CD4-positive, alpha-beta memory T cell (primary cell): ENCODE data around the gene RGS1. TPM values are rescaled to one million over a fixed set of nuclear protein-coding genes. Genes with fewer than 3 reads are reported as not detected.

Experiments used
- CTCF ChIA-PET: fragments of 350-600 bp; sonication (Branson Sonifier 250); formaldehyde crosslinking; loops from one replicate; lab custom pipeline; 2021; ENCODE audit warnings: inconsistent platforms; ENCODE audit not compliant: partially characterized antibody; lab: Charles Lee
- POLR2A ChIA-PET: fragments of 350-600 bp; sonication (Branson Sonifier 250); formaldehyde crosslinking; loops from one replicate; lab custom pipeline; 2021; ENCODE audit not compliant: partially characterized antibody; lab: Charles Lee
- DNase-seq, 5 donors: peaks; one replicate each; pipeline versions ENCODE4 v3.0.0 to v3.0.0-alpha.2; 2020 to 2022; ENCODE audit warnings: mixed read lengths in 1 of 5
- H3K27ac ChIP-seq: one replicate; pipeline ENCODE4 v1.7.0; 2013; ENCODE audit warnings: low read depth, low read length
- H3K27me3 ChIP-seq: 2 replicates; pipeline ENCODE4 v1.7.0; 2013; ENCODE audit warnings: mild to moderate bottlenecking, low read length, moderate library complexity; ENCODE audit not compliant: insufficient read depth
- H3K36me3 ChIP-seq: 2 replicates; pipeline ENCODE4 v1.7.0; 2013; ENCODE audit warnings: mild to moderate bottlenecking, low read length, moderate library complexity; ENCODE audit not compliant: insufficient read depth
- H3K4me1 ChIP-seq: 2 replicates; pipeline ENCODE4 v1.7.0; 2013; ENCODE audit warnings: mild to moderate bottlenecking, low read length, moderate library complexity; ENCODE audit not compliant: insufficient read depth
- H3K4me3 ChIP-seq, 2 donors: one replicate each; pipeline ENCODE4 v1.7.0; 2013; ENCODE audit warnings: low read length in 2 of 2, mild to moderate bottlenecking in 1 of 2
- H3K9me3 ChIP-seq, 2 donors: one replicate each; pipeline ENCODE4 v1.7.0; 2013; ENCODE audit warnings: low read length in 2 of 2, control low read depth in 1 of 2; ENCODE audit not compliant: control insufficient read depth in 1 of 2
- H3K27ac Mint-ChIP-seq, 7 donors: one replicate each; pipeline ENCODE4 v1.8.0; 2020 to 2021; ENCODE audit warnings: mixed read lengths in 7 of 7, mild to moderate bottlenecking in 6 of 7, inconsistent platforms in 3 of 7, moderate library complexity in 3 of 7
- H3K27me3 Mint-ChIP-seq, 2 donors: one replicate each; pipeline ENCODE4 v1.8.0; 2020 to 2021; ENCODE audit warnings: mixed read lengths in 2 of 2
- H3K36me3 Mint-ChIP-seq, 2 donors: one replicate each; pipeline ENCODE4 v1.8.0; 2020 to 2021; ENCODE audit warnings: mixed read lengths in 2 of 2, inconsistent platforms in 1 of 2, mild to moderate bottlenecking in 1 of 2
- H3K4me1 Mint-ChIP-seq, 4 donors: one replicate each; pipeline ENCODE4 v1.8.0; 2020 to 2021; ENCODE audit warnings: mixed read lengths in 4 of 4, mild to moderate bottlenecking in 1 of 4
- H3K4me3 Mint-ChIP-seq, 8 donors: one replicate each; pipeline ENCODE4 v1.8.0; 2020 to 2021; ENCODE audit warnings: mixed read lengths in 8 of 8, mild to moderate bottlenecking in 7 of 8, moderate library complexity in 6 of 8, inconsistent platforms in 3 of 8
- H3K9me3 Mint-ChIP-seq, 8 donors: one replicate each; pipeline ENCODE4 v1.8.0; 2020 to 2021; ENCODE audit warnings: mixed read lengths in 8 of 8, mild to moderate bottlenecking in 5 of 8, inconsistent platforms in 3 of 8, moderate library complexity in 1 of 8
- intact Hi-C: fragments of 100-400 bp; cut with micrococcal nuclease; formaldehyde crosslinking; loops from one replicate; pipeline ENCODE4 v1.15.1; 2023
- polyA plus RNA-seq, 2 donors: library from polyadenylated mRNA; unstranded; fragments of 300-500 nt; fragmentation: Illumina TruSeq; gene quantifications; one replicate each; pipeline ENCODE4 v1.2.3, GENCODE V29; 2021
- total RNA-seq, 2 experiments: library from RNA; stranded (reverse); gene quantifications; one replicate each; pipeline ENCODE4 v1.2.3, GENCODE V29; 2021

Gene RGS1
- total and polyA plus RNA-seq, 4 experiments from 2014 or later: 9.9 to 120 (median 14.8) TPM

DNA sequence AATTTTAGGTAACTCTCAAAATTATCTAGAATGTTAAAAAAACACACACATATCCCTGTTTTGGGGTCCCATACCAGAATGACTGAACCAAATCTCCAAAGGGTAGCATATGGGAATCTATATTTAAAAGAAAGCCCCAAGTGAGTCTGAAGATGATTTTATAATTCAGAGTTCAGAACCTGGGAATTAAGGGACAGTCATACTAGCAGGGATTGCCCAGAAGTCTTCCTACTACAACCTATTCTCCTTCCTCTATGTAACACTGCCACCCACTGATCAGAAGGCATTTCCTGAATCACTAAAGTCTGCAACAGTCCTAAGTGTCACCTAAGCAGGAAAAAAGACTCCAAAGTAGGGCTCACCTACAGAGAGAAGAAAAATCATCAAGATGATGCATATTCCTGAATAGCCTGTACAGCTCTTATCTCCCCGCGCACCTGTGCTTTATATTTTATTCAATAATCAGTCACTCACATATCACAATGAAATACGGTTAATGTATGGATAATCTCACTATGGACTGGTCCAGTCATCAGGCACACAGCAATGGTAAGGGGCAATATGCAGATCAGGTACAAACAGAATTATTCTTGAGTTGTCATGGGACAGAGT is 4.9 kb downstream of the RGS1 start:
- no peaks in the 10 kb centered on the region for H3K9me3 Mint-ChIP-seq
- H3K27me3 ChIP-seq: no peaks in the 10 kb centered on the region
- peaks cover 28 to 45% (median 35%) of the 10 kb centered on the region in 4 donors for H3K4me1 Mint-ChIP-seq
- intact Hi-C loops: loop anchor here (1.0 kb wide), 4 partner anchors 30 to 103 kb away; no protein-coding TSS in a partner anchor
- peaks cover 0 to 2% of the 10 kb centered on the region in 2 donors for H3K27me3 Mint-ChIP-seq
- POLR2A ChIA-PET: interaction anchor here (1.8 to 3.6 kb wide), 2 partner anchors 103 to 106 kb away, joined by 6 to 13 read pairs; no protein-coding TSS in a partner anchor
- H3K36me3 Mint-ChIP-seq: peaks cover 0 to 10% of the 10 kb centered on the region in 2 donors
- peaks cover 46% of the 10 kb centered on the region for H3K4me1 ChIP-seq
- peak in 4 of 5 donors; percentile 29 to 51 (median 42) for DNase-seq
- no peak overlapping the region for H3K4me3 ChIP-seq
- H3K4me3 Mint-ChIP-seq: no peak overlapping the region
- H3K36me3 ChIP-seq: no peaks in the 10 kb centered on the region
- CTCF ChIA-PET: interaction anchor here (1.0 to 13.5 kb wide), 13 partner anchors 12 to 134 kb away, joined by 3 to 221 read pairs (median 8); no protein-coding TSS in a partner anchor
- H3K9me3 ChIP-seq: no peaks in the 10 kb centered on the region
- no peak overlapping the region for H3K27ac ChIP-seq
- H3K27ac Mint-ChIP-seq: peak overlapping the region in 2 of 7 donors; percentile 8 to 23

DNA sequence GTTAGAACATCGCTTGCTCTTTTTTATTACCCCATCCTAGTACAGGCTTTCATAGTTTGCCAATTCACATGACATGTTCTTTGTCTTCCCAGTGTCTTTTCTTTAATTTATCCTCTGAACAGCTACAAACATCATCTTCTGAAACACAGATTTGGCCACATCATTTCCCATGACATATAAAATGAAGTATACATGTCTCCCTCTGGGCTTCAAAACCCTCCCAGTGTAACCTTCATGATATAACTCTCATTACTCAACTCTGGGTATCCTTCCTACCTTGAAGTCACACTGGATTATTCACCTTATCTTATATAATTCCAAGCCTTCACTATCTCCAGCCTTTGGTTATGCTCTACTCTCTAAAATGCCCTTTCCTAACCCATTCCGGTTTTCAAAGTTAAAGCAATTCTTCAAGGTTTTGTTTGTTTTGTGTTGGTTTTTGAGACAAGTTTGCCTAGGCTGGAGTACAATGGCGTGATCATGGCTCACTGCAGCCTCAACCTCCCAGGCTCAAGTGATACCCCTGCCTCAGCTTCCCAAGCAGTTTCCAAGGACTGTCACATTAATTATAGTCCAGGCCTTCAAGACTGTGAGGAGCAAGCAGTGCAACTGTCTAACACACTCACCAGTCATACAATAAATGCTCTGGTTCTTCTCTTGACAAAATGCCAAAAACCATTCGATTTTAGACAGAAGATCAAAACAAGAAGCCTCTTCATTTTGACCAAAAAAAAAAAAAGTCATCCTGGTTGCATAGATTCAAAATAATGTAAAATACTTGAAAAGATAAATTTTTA is 5.8 kb downstream of the RGS1 start:
- intact Hi-C loops: no loop called here
- Histone ChIP-seq H3K9me3 (no peaks in the 10 kb centered on the region), H3K36me3 (no peaks in the 10 kb centered on the region), H3K27ac (no peak overlapping the region), H3K27me3 (no peaks in the 10 kb centered on the region), H3K4me3 (no peak overlapping the region), H3K4me1 (peaks cover 37% of the 10 kb centered on the region)
- peak overlapping the region in 1 of 8 donors; percentile 53 for H3K4me3 Mint-ChIP-seq
- ChIA-PET CTCF (interaction anchor here (0.8 to 13.5 kb wide), 10 partner anchors 9 to 106 kb away, joined by 3 to 221 read pairs (median 7); no protein-coding TSS in a partner anchor), POLR2A (no interaction called here)
- H3K4me1 Mint-ChIP-seq: peaks cover 24 to 36% (median 30%) of the 10 kb centered on the region in 4 donors
- H3K9me3 Mint-ChIP-seq: no peaks in the 10 kb centered on the region
- H3K27ac Mint-ChIP-seq: peak overlapping the region in 3 of 7 donors; percentile 3 to 31 (median 11)
- H3K27me3 Mint-ChIP-seq: no peaks in the 10 kb centered on the region
- H3K36me3 Mint-ChIP-seq: peaks cover 0 to 6% of the 10 kb centered on the region in 2 donors
- DNase-seq: no peak

DNA sequence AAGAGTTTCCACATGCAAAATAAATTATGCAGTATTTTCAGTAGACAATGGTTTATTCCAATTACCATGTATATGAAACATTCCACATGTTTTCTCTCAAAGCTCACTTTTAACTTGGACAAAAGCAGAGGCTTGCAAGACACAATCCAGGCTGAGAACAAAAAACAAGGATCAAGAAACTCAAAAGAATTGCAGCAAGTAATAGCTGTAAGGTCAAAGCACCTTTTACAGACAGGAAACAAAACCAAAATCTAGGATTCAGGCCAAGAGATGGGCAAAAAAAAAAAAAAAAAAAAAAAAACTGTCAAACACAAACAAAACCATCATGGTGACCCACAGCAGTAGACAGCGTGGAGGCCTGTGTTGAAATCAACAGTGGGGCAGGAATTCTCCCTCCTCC is 9.3 kb downstream of the RGS1 start:
- no peaks in the 10 kb centered on the region for H3K27me3 ChIP-seq
- Mint-ChIP-seq H3K4me3 (no peak overlapping the region), H3K27me3 (no peaks in the 10 kb centered on the region), H3K9me3 (no peaks in the 10 kb centered on the region), H3K27ac (no peak overlapping the region), H3K4me1 (peaks cover 0 to 6% (median 3%) of the 10 kb centered on the region in 4 donors), H3K36me3 (no peaks in the 10 kb centered on the region)
- POLR2A ChIA-PET: no interaction called here
- no peak overlapping the region for H3K4me3 ChIP-seq
- DNase-seq: no peak
- intact Hi-C loops: no loop called here
- no peaks in the 10 kb centered on the region for H3K36me3 ChIP-seq
- H3K9me3 ChIP-seq: no peaks in the 10 kb centered on the region
- H3K27ac ChIP-seq: no peak overlapping the region
- H3K4me1 ChIP-seq: peaks cover 3% of the 10 kb centered on the region
- CTCF ChIA-PET: interaction anchor here (13.5 kb wide), 1 partner anchor 110 kb away, joined by 221 read pairs; no protein-coding TSS in a partner anchor

DNA sequence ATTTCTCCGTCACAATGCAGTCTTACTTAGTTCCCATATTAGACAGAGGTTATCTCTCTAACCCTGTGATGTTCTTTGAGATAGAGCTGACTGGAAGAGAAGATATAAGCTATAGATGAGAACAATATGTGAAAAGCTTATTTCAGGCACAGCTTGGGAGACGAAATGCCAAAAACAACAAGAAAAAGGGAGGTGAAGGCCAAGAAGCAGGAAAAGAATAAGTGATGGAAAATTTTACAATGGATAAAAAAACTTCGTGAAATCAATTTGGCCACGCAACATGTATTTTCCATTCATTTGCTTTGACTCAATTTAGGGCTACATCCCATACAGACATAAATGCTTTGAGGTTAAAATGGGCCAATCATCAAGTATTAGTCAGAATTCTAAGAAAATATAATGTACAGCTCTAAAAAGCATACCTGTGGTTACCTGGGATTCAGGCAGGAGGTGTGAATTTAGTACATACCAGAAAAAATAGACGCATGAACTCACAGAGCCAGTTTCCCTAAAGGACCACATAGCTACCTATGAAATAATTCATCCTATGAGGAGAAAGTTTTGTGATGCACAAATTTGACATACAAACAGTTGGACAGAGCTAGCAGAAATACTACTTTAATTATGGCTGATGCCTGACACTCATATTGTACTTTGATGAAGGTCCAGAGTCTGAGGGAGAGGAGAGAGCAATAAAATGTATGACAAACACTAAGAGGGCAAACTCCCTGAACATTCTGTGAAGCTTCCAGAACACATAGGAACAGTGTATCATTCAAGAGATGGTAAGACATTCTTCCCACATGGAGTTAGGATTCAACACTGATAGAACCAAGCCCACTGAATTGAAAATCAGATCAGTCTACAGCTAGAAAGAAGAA is 12.1 kb downstream of the RGS1 start:
- no peak for DNase-seq
- ChIA-PET CTCF (interaction anchor here (1.0 to 13.5 kb wide), 2 partner anchors 44 to 113 kb away, joined by 3 to 221 read pairs; no protein-coding TSS in a partner anchor), POLR2A (no interaction called here)
- Histone ChIP-seq H3K9me3 (no peaks in the 10 kb centered on the region), H3K4me3 (no peak overlapping the region), H3K27ac (no peak overlapping the region), H3K36me3 (no peaks in the 10 kb centered on the region), H3K4me1 (no peaks in the 10 kb centered on the region), H3K27me3 (no peaks in the 10 kb centered on the region)
- H3K36me3 Mint-ChIP-seq: no peaks in the 10 kb centered on the region
- H3K9me3 Mint-ChIP-seq: no peaks in the 10 kb centered on the region
- H3K27ac Mint-ChIP-seq: no peak overlapping the region
- no peaks in the 10 kb centered on the region for H3K4me1 Mint-ChIP-seq
- no peak overlapping the region for H3K4me3 Mint-ChIP-seq
- intact Hi-C loops: no loop called here
- H3K27me3 Mint-ChIP-seq: peaks cover 2 to 4% of the 10 kb centered on the region in 2 donors

DNA sequence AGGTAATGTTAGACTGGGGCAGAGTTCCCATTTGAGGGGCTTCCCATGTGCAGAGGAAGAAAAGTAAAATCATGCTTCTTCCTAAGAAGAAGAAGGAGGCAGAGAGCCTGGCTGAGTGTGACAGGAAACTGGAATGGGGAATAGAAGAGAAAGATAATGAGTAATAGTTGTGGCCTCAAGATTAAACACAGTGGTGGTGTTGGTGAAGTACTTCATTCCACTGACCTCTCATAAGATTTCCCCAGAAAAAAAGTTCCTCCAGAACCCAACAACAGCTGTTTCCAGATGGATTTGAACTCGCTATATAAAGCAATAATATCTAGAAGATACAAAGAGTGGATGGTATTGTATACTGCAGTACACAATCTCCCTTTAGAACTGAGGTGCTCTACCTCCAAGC is 13.0 kb downstream of the RGS1 start:
- Histone ChIP-seq H3K27ac (no peak overlapping the region), H3K36me3 (no peaks in the 10 kb centered on the region), H3K27me3 (no peaks in the 10 kb centered on the region), H3K4me1 (no peaks in the 10 kb centered on the region), H3K9me3 (no peaks in the 10 kb centered on the region), H3K4me3 (no peak overlapping the region)
- no peak for DNase-seq
- intact Hi-C loops: no loop called here
- H3K27me3 Mint-ChIP-seq: peaks cover 2 to 5% of the 10 kb centered on the region in 2 donors
- ChIA-PET CTCF (interaction anchor here (1.0 to 13.5 kb wide), 2 partner anchors 45 to 114 kb away, joined by 3 to 221 read pairs; no protein-coding TSS in a partner anchor), POLR2A (no interaction called here)
- no peaks in the 10 kb centered on the region for H3K9me3 Mint-ChIP-seq
- peak overlapping the region in 1 of 7 donors; percentile 10 for H3K27ac Mint-ChIP-seq
- H3K4me3 Mint-ChIP-seq: no peak overlapping the region
- H3K36me3 Mint-ChIP-seq: no peaks in the 10 kb centered on the region
- no peaks in the 10 kb centered on the region for H3K4me1 Mint-ChIP-seq

DNA sequence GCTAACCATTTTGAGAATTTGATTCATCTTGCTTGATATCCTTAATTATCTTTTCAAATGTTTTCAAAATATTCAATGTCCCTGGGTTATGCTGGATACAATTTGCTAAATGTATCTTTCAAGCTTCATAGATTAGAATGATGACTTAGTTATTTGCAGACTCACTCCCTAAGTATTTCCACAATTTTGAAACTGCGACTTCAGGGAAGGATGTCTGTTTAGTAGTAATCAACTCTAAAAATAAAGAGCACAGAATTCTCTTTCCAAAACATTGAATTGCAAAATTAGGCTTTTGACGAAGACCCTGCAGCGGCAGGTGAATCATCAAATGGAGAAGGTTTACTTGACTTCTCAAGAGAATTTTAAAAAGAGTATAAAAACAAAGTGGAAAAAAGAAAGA is 14.2 kb downstream of the RGS1 start:
- Mint-ChIP-seq H3K9me3 (no peaks in the 10 kb centered on the region), H3K36me3 (no peaks in the 10 kb centered on the region), H3K4me3 (no peak overlapping the region), H3K4me1 (no peaks in the 10 kb centered on the region), H3K27me3 (peaks cover 2 to 5% of the 10 kb centered on the region in 2 donors), H3K27ac (no peak overlapping the region)
- no peaks in the 10 kb centered on the region for H3K9me3 ChIP-seq
- H3K4me3 ChIP-seq: no peak overlapping the region
- H3K27me3 ChIP-seq: no peaks in the 10 kb centered on the region
- DNase-seq: no peak
- H3K27ac ChIP-seq: no peak overlapping the region
- ChIA-PET POLR2A (no interaction called here), CTCF (interaction anchor here (1.1 to 13.5 kb wide), 2 partner anchors 18 to 115 kb away, joined by 3 to 221 read pairs; no protein-coding TSS in a partner anchor)
- H3K36me3 ChIP-seq: no peaks in the 10 kb centered on the region
- no peaks in the 10 kb centered on the region for H3K4me1 ChIP-seq
- intact Hi-C loops: no loop called here
